ENCODE measurements around the gene RYR3.

Gene RYR3

GRCh38 chr15:33837294-33837693 lies 526.5 kb downstream of the RYR3 start:
- no peak for DNase-seq
- TF ChIP-seq GATA1 (IDR thresholded peaks at IDR 0.05; ENCODE audit: low read depth, low read length), result no peak
- no peak for TF ChIP-seq POLR2A (IDR thresholded peaks at IDR 0.05; ENCODE audit: low read length)

- no peak for TF ChIP-seq POLR2A (IDR thresholded peaks at IDR 0.05; ENCODE audit: low read length)
- no peak for TF ChIP-seq GATA1 (IDR thresholded peaks at IDR 0.05; ENCODE audit: low read depth, low read length)
- DNase-seq, result no peak
Measured at GRCh38 chr15:33839540-33839939, 528.8 kb downstream of the RYR3 start.

- peak in 1 of 2 experiments; percentile 44 for DNase-seq
Measured at GRCh38 chr15:33840615-33841014, 529.8 kb downstream of the RYR3 start.

GRCh38 chr15:33844186-33844585 lies 533.4 kb downstream of the RYR3 start:
- no peak for DNase-seq
- TF ChIP-seq GATA1 (IDR thresholded peaks at IDR 0.05; ENCODE audit: low read depth, low read length) (no peak), POLR2A (IDR thresholded peaks at IDR 0.05; ENCODE audit: low read length) (no peak)

More at GRCh38 chr15:33840615-33841014, 529.8 kb downstream of the RYR3 start:
- TF ChIP-seq GATA1 (IDR thresholded peaks at IDR 0.05; ENCODE audit: low read depth, low read length) (no peak), POLR2A (IDR thresholded peaks at IDR 0.05; ENCODE audit: low read length) (no peak)

GRCh38 chr15:33844597-33844996 lies 533.8 kb downstream of the RYR3 start:
- DNase-seq, result no peak
- TF ChIP-seq POLR2A (IDR thresholded peaks at IDR 0.05; ENCODE audit: low read length), result no peak
- TF ChIP-seq GATA1 (IDR thresholded peaks at IDR 0.05; ENCODE audit: low read depth, low read length), result no peak

GRCh38 chr15:33846142-33846541 lies 535.4 kb downstream of the RYR3 start:
- TF ChIP-seq GATA1 (IDR thresholded peaks at IDR 0.05; ENCODE audit: low read depth, low read length) (no peak), POLR2A (IDR thresholded peaks at IDR 0.05; ENCODE audit: low read length) (no peak)
- no peak for DNase-seq

- TF ChIP-seq GATA1 (IDR thresholded peaks at IDR 0.05; ENCODE audit: low read depth, low read length), result no peak
- no peak for TF ChIP-seq POLR2A (IDR thresholded peaks at IDR 0.05; ENCODE audit: low read length)
- no peak for DNase-seq
Measured at GRCh38 chr15:33846862-33847261, 536.1 kb downstream of the RYR3 start.

GRCh38 chr15:33848011-33848410 lies 537.2 kb downstream of the RYR3 start:
- TF ChIP-seq GATA1 (IDR thresholded peaks at IDR 0.05; ENCODE audit: low read depth, low read length), result no peak
- no peak for TF ChIP-seq POLR2A (IDR thresholded peaks at IDR 0.05; ENCODE audit: low read length)
- no peak for DNase-seq

- DNase-seq, result no peak
Measured at GRCh38 chr15:33851079-33851478, 540.3 kb downstream of the RYR3 start.

GRCh38 chr15:33852094-33852493 lies 541.3 kb downstream of the RYR3 start:
- no peak for TF ChIP-seq POLR2A (IDR thresholded peaks at IDR 0.05; ENCODE audit: low read length)
- no peak for TF ChIP-seq GATA1 (IDR thresholded peaks at IDR 0.05; ENCODE audit: low read depth, low read length)
- no peak for DNase-seq

More at GRCh38 chr15:33851079-33851478, 540.3 kb downstream of the RYR3 start:
- TF ChIP-seq POLR2A (IDR thresholded peaks at IDR 0.05; ENCODE audit: low read length) (no peak), GATA1 (IDR thresholded peaks at IDR 0.05; ENCODE audit: low read depth, low read length) (no peak)

- DNase-seq, result peak in 1 of 2 experiments; percentile 37
- TF ChIP-seq GATA1 (IDR thresholded peaks at IDR 0.05; ENCODE audit: low read depth, low read length) (no peak), POLR2A (IDR thresholded peaks at IDR 0.05; ENCODE audit: low read length) (no peak)
Measured at GRCh38 chr15:33852570-33852969, 541.8 kb downstream of the RYR3 start.

- DNase-seq, result no peak
- TF ChIP-seq POLR2A (IDR thresholded peaks at IDR 0.05; ENCODE audit: low read length) (no peak), GATA1 (IDR thresholded peaks at IDR 0.05; ENCODE audit: low read depth, low read length) (no peak)
Measured at GRCh38 chr15:33857726-33858125, 547.0 kb downstream of the RYR3 start.

GRCh38 chr15:33858836-33859235 lies 548.1 kb downstream of the RYR3 start:
- DNase-seq, result no peak
- TF ChIP-seq POLR2A (IDR thresholded peaks at IDR 0.05; ENCODE audit: low read length) (no peak), GATA1 (IDR thresholded peaks at IDR 0.05; ENCODE audit: low read depth, low read length) (no peak)

- TF ChIP-seq POLR2A (IDR thresholded peaks at IDR 0.05; ENCODE audit: low read length), result no peak
- TF ChIP-seq GATA1 (IDR thresholded peaks at IDR 0.05; ENCODE audit: low read depth, low read length), result no peak
- peak in 1 of 2 experiments; percentile 17 for DNase-seq
Measured at GRCh38 chr15:33859992-33860545, 549.3 kb downstream of the RYR3 start.

GRCh38 chr15:33860754-33861153 lies 550.0 kb downstream of the RYR3 start:
- no peak for TF ChIP-seq GATA1 (IDR thresholded peaks at IDR 0.05; ENCODE audit: low read depth, low read length)
- TF ChIP-seq POLR2A (IDR thresholded peaks at IDR 0.05; ENCODE audit: low read length), result no peak

More at GRCh38 chr15:33860754-33861153, 550.0 kb downstream of the RYR3 start:
- peak in 1 of 2 experiments; percentile 8 for DNase-seq
